ENCODE results near the gene TSPAN6. TPM values are rescaled to one million over a fixed set of nuclear protein-coding genes. Genes with fewer than 3 reads are reported as not detected.

Gene TSPAN6
- total RNA-seq, 6 donors from 2014 or later: 9.8 to 22.6 (median 17.1) TPM

DNA sequence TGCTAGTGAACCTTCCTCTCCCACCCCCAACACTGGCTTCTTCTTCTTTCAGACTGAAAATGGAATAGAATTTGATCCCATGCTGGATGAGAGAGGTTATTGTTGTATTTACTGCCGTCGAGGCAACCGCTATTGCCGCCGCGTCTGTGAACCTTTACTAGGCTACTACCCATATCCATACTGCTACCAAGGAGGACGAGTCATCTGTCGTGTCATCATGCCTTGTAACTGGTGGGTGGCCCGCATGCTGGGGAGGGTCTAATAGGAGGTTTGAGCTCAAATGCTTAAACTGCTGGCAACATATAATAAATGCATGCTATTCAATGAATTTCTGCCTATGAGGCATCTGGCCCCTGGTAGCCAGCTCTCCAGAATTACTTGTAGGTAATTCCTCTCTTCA is 37.1 kb downstream of the TSPAN6 start:
- TF ChIP-seq POLR2A (IDR thresholded peaks at IDR 0.05) (no peak), EP300 (IDR thresholded peaks at IDR 0.05) (no peak), POLR2AphosphoS5 (IDR thresholded peaks at IDR 0.05) (no peak)
- TF ChIP-seq, protein P1, sequence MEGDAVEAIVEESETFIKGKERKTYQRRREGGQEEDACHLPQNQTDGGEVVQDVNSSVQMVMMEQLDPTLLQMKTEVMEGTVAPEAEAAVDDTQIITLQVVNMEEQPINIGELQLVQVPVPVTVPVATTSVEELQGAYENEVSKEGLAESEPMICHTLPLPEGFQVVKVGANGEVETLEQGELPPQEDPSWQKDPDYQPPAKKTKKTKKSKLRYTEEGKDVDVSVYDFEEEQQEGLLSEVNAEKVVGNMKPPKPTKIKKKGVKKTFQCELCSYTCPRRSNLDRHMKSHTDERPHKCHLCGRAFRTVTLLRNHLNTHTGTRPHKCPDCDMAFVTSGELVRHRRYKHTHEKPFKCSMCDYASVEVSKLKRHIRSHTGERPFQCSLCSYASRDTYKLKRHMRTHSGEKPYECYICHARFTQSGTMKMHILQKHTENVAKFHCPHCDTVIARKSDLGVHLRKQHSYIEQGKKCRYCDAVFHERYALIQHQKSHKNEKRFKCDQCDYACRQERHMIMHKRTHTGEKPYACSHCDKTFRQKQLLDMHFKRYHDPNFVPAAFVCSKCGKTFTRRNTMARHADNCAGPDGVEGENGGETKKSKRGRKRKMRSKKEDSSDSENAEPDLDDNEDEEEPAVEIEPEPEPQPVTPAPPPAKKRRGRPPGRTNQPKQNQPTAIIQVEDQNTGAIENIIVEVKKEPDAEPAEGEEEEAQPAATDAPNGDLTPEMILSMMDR (IDR thresholded peaks at IDR 0.05): no peak
- no peak for ATAC-seq (ENCODE audit: low FRiP score in 2 of 2)
- Histone ChIP-seq H3K4me3 (no peak overlapping the region), H3K9me3 (no peaks in the 10 kb centered on the region), H3K36me3 (no peaks in the 10 kb centered on the region), H3K4me1 (no peaks in the 10 kb centered on the region), H3K27me3 (no peaks in the 10 kb centered on the region), H3K27ac (no peak overlapping the region)
- WGBS, 2 donors: 81 to 93% methylated on average over 9 of the region's 9 CpGs
- DNase-seq: no peak

DNA sequence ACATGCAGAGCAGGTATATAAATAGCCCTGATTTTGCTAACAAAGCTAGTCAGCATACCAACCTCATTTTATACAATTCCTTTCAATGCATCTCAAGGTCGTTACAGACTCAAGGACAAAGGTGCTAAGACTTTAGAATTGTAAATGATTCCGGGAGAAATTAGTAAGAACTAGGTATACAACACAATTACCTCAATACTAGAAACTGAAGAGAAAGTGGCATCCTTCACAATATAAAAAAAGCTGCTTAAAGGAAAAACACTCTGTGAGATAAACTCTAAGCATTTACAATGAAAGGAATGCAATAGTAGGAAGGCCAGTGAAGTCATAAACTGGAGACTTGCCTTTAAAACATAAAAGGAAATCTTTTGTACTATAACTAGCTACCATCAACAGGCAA is 40.0 kb downstream of the TSPAN6 start:
- DNase-seq (no peak), ATAC-seq (ENCODE audit: low FRiP score in 2 of 2) (no peak)
- H3K27ac ChIP-seq: no peak overlapping the region
- TF ChIP-seq, protein P1 (IDR thresholded peaks at IDR 0.05): no peak
- TF ChIP-seq POLR2A (IDR thresholded peaks at IDR 0.05): no peak
- no peak for TF ChIP-seq POLR2AphosphoS5 (IDR thresholded peaks at IDR 0.05)
- no peak for TF ChIP-seq EP300 (IDR thresholded peaks at IDR 0.05)
- H3K4me1 ChIP-seq: no peaks in the 10 kb centered on the region
- H3K9me3 ChIP-seq: no peaks in the 10 kb centered on the region
- 64 to 68% methylated on average over 2 of the region's 2 CpGs for WGBS, 2 donors
- H3K27me3 ChIP-seq: no peaks in the 10 kb centered on the region
- no peaks in the 10 kb centered on the region for H3K36me3 ChIP-seq
- H3K4me3 ChIP-seq: no peak overlapping the region

GRCh38 chrX:100593581-100593980 is 43.0 kb downstream of the TSPAN6 start:
- no peaks in the 10 kb centered on the region for H3K27me3 ChIP-seq
- H3K36me3 ChIP-seq: no peaks in the 10 kb centered on the region
- WGBS, 2 donors: 13 to 14% methylated on average over 2 of the region's 2 CpGs
- no peaks in the 10 kb centered on the region for H3K4me1 ChIP-seq
- H3K27ac ChIP-seq: no peak overlapping the region
- no peak for DNase-seq
- H3K9me3 ChIP-seq: no peaks in the 10 kb centered on the region
- H3K4me3 ChIP-seq: no peak overlapping the region
- ATAC-seq (ENCODE audit: low FRiP score in 2 of 2): no peak
- TF ChIP-seq EP300 (IDR thresholded peaks at IDR 0.05): no peak
- TF ChIP-seq POLR2AphosphoS5 (IDR thresholded peaks at IDR 0.05): no peak
- no peak for TF ChIP-seq POLR2A (IDR thresholded peaks at IDR 0.05)
- TF ChIP-seq, protein P1 (IDR thresholded peaks at IDR 0.05): no peak

- DNase-seq (no peak), ATAC-seq (ENCODE audit: low FRiP score in 2 of 2) (no peak)
- WGBS, 2 donors: 38 to 48% methylated on average over 2 of the region's 2 CpGs
- Histone ChIP-seq H3K27me3 (no peaks in the 10 kb centered on the region), H3K4me1 (no peaks in the 10 kb centered on the region), H3K27ac (no peak overlapping the region), H3K36me3 (no peaks in the 10 kb centered on the region), H3K4me3 (no peak overlapping the region), H3K9me3 (no peaks in the 10 kb centered on the region)
- TF ChIP-seq POLR2AphosphoS5 (IDR thresholded peaks at IDR 0.05) (no peak), POLR2A (IDR thresholded peaks at IDR 0.05) (no peak), EP300 (IDR thresholded peaks at IDR 0.05) (no peak)
- TF ChIP-seq, protein P1 (IDR thresholded peaks at IDR 0.05): no peak
Observed at GRCh38 chrX:100593126-100593525, 43.5 kb downstream of the TSPAN6 start.

- H3K4me1 ChIP-seq: no peaks in the 10 kb centered on the region
- H3K9me3 ChIP-seq: no peaks in the 10 kb centered on the region
- H3K4me3 ChIP-seq: no peak overlapping the region
- peak; percentile 52 to 88 for ATAC-seq (ENCODE audit: low FRiP score in 2 of 2)
- TF ChIP-seq, protein P1 (IDR thresholded peaks at IDR 0.05): no peak
- TF ChIP-seq EP300 (IDR thresholded peaks at IDR 0.05) (no peak), POLR2AphosphoS5 (IDR thresholded peaks at IDR 0.05) (no peak), POLR2A (IDR thresholded peaks at IDR 0.05) (no peak)
- no peak overlapping the region for H3K27ac ChIP-seq
- WGBS, 2 donors: 69 to 86% methylated on average over 2 to 5 of the region's 5 CpGs
- no peaks in the 10 kb centered on the region for H3K36me3 ChIP-seq
- H3K27me3 ChIP-seq: no peaks in the 10 kb centered on the region
- DNase-seq: no peak
Observed at GRCh38 chrX:100591256-100592051, 45.2 kb downstream of the TSPAN6 start.
